Stimulated activated CD8-positive, alpha-beta memory T cell treated with anti-CD3 and anti-CD28 coated beads, Interleukin-15, amount 100 ng/mL, for 1 hour (primary cell): Measurements from ENCODE around the gene UGT1A9.
"Not testable (repeated sequence)": the region's sequence is repeated elsewhere in the genome, so short reads cannot be mapped to it uniquely, and the experiment has no call there.

Source experiments
- DNase-seq: peaks from one replicate; pipeline ENCODE4 v3.0.0-alpha.2; 2020; ENCODE audit warnings: low read depth

The UGT1A9 gene

DNA sequence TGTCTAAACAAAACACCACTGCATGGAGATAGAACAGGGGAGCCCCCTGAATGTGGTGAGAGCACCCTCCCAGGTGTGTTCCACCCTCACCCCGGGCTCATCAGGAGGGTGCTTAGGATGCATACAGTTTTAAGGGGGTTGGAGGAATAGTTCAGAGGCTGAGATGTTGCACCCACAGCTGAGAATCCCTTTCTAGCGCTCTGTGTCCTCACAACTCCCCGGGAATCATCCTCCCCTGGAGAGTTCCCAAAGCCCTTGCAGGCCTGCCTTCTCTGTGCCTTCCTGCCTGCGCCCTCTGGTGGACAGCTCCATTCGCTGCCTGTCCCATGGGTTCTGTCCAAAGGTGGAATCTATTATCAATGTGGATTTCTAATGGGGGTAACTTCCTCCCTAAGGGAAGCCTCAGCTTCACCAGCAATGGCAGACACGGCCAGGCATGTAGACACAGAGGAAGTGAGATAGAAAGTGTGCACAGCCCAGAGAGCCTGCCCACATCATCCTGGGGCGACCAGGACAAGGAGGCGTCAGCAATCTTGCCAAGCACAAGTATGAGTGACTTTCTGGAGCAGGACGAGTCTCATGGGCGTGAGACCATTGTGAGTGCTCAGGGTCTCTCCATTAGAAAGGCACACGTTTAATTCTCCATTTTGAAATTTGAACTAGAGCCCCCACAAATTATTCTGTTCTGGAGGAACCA, 39.8 kb downstream of the UGT1A9 start:
- peak; percentile 51 for DNase-seq

DNA sequence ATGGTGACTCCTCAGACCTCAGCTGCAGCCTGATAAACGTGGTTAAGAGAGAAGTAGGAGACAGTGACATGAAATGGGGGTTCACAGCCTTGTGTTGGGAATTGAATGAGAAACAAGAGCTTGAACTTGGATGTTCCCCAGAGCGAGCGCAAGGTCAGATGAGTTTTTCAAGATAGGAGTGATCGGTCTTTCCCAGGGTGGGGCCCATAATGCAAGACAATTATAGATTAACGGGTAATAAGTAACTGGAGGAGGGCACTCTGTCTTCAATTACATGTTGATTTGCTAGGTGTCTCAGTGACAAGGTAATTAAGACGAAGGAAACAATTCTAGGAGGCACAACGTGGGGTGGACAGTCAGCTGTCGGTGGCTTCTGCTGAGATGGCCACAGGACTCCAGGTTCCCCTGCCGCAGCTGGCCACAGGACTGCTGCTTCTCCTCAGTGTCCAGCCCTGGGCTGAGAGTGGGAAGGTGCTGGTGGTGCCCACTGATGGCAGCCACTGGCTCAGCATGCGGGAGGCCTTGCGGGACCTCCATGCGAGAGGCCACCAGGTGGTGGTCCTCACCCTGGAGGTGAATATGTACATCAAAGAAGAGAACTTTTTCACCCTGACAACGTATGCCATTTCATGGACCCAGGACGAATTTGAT, 41.0 kb downstream of the UGT1A9 start, which contains the start of gene UGT1A5:
Gene UGT1A5 (plus strand): TSS at position 297 of the 651 bp plus-strand sequence. CDS start 85 bp downstream, at position 382.
- DNase-seq, result no peak

DNA sequence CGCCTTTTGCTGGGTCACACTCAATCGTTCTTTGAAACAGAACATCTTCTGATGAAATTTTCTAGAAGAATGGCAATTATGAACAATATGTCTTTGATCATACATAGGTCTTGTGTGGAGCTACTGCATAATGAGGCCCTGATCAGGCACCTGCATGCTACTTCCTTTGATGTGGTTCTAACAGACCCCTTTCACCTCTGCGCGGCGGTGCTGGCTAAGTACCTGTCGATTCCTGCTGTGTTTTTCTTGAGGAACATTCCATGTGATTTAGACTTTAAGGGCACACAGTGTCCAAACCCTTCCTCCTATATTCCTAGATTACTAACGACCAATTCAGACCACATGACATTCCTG, 41.5 kb downstream of the UGT1A9 start:
- DNase-seq, result no peak

DNA sequence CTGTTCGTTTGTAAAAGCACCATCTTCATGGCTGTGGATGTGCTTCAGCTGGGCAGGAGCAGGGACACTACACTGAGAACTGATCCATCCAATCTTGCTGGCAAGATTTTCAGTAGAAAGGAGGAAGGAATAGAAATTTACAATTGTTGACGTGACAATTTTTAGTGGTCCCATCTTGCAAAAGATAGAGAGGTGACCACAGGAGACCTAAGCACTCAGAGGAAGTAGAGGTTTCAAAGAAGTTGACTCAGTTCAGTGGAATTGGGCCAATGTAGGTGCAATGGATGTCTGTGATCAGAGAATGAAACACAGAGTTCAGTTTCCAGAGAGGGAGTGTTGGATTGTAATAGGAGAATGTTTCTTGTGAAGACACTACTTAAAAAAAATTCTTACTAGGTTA, 42.4 kb downstream of the UGT1A9 start:
- DNase-seq, result no peak

DNA sequence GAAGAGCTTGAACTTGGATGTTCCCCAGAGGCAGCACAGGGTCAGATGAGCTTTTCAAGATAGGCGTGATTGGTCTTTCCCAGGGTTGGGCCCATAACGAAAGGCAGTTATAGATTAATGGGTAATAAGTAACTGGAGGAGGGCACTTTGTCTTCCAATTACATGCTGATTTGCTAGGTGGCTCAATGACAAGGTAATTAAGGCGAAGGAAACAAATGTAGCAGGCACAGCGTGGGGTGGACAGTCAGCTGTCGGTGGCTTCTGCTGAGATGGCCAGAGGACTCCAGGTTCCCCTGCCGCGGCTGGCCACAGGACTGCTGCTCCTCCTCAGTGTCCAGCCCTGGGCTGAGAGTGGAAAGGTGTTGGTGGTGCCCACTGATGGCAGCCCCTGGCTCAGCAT, 46.9 kb downstream of the UGT1A9 start, which contains the start of gene UGT1A4:
Gene UGT1A4 (plus strand): TSS at position 185 of the 400 bp plus-strand sequence. CDS start 85 bp downstream, at position 270.
- DNase-seq, result no peak

DNA sequence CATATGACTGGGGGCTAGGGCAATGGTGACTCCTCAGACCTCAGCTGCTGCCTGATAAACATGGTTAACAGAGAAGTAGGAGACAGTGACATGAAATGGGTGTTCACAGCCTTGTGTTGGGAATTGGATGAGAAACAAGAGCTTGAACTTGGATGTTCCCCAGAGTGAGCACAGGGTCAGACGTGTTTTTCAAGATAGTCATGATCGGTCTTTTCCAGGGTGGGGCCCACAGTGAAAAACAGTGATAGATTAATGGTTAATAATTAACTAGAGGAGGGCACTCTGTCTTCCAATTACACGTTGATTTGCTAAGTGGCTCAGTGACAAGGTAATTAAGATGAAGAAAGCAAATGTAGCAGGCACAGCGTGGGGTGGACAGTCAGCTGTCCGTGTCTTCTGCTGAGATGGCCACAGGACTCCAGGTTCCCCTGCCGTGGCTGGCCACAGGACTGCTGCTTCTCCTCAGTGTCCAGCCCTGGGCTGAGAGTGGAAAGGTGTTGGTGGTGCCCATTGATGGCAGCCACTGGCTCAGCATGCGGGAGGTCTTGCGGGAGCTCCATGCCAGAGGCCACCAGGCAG, 57.1 kb downstream of the UGT1A9 start, which contains the start of gene UGT1A3:
Gene UGT1A3 (plus strand): TSS at position 320 of the 579 bp plus-strand sequence. CDS start 85 bp downstream, at position 405.
- DNase-seq, result no peak

DNA sequence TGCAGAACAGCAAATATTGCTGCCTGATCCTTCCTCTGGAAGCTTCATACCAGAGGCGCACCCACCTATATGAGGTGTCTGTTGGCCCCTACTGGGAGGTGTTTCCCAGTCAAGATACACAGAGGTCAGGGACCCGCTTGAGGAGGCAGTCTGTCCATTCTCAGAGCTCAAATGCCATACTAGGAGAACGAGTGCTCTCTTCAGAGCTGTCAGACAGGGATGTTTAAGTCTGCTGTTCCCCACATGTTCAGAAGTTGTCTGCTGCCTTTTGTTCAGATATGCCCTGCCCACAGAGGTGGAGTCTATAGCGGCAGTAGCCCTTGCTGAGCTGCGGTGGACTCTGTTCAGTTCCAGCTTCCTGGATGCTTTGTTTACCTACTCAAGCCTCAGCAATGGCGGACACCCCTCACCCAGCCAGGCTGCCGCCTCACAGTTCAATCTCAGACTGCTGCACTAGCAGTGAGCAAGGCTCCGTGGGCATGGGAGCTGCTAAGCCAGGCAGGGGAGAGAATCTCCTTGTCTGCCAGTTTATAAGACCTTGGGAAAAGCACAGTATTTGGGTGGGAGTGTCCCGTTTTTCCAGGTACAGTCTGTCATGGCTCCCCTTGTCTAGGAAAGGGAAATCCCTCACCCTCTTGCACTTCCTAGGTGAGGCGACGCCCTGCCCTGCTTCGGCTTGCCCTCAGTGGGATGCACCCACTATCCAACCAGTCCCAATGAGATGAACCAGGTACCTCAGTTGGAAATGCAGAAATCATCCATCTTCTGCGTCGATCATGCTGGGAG, 65.4 kb downstream of the UGT1A9 start:
- not testable (repeated sequence) for DNase-seq

DNA sequence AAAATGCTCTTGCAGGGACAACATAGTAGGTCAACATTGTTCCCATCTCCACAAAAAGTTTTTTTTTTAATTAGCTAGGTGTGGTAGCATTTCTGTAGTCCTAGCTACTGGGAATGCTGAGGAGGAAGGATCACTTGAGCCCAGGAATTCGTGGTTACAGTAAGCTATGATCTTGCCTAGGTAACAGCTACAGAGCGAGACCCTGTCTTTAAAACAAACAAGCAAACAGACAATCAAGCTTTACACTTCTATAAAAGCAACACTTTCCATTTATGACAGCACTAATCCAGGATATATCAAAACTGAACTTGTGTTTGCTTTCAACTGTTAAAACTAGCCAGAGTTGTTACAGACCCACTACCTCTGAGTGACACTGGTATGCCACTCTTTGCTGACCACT, 69.2 kb downstream of the UGT1A9 start:
- DNase-seq, result no peak

DNA sequence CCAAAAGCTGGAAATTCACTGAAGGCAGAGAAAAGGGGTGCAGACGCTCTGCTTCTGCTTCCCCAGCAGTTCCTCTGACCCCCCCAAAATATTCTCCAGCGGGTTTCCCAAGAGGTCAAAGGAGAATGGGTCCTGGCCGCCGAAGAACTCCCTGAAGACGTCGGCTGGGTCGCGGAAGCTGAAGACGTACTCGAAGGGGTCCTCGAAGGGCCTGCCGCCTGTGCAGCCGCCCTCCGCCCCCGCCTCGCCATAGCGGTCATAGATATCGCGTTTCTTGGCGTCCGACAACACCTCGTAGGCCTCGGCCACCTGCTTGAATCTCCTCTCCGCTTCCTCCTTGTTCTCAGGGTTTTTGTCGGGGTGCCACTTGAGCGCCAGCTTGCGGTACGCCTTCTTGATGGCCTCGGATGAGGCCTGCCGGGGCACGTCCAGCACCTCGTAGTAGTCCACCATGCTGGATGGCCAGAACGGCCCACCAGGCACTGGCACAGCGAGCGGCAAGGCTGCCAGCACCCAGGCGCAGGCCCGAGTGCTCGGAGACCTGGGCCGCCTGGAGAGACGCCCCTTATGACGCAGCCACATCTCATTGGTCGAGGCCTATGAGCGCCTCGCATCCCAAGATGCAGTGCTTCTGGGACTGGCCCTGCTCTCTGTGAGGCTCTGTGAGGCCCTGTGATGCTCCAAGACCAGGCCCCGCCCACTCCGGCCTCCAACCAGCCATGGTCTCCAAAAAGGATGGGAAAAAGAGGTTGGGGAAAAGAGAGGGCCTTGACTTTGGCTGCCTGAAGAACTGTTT, 72.0 kb downstream of the UGT1A9 start:
- no peak for DNase-seq

DNA sequence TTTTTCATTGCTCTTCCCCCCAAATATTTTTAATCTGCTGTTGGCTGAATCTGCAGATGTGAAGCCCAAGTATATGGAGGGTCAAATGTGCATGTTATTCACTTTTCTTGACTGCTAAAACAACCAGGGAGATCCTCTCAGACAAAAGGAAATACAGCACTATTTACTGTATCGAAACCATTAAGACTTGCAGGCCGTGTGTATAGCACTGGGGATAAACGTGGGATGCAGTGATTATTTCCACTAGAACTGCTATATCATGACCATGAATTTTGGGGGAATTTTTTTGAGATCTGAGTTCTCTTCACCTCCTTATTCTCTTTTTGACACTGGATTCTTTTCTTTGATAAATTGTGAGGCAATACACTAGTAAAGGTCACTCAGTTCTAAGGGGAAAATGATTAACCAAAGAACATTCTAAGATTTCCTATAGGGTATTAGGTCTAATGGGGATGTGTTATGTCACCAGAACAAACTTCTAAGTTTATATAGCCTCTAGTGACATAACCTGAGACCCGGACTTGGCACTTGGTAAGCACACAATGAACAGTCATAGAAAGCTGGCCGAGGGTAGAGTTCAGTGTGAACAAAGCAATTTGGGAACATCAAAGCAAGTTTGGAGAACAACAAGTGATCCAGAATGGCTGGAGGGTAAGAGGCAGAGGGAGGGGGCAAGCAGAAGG, 73.5 kb downstream of the UGT1A9 start:
- DNase-seq, result no peak

DNA sequence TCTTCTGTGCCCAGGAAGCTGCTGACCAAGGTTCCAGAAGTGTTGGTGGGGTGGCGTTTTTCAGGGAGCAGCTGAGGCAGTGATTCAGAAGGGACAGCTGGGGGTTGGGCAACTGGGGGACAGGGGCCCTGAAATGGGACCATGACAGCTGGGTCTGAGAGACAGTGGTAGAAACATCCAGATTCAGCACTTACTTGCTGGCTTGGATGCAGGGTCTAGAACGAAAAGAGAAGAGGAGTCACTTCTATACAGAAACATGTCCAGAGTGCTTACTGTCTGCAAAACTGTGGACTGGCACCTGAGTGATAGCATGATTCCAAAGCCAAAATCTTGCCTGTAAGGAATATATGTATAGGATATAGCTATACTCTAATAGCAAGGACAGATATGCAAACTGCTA, 74.1 kb downstream of the UGT1A9 start:
- not testable (repeated sequence) for DNase-seq

DNA sequence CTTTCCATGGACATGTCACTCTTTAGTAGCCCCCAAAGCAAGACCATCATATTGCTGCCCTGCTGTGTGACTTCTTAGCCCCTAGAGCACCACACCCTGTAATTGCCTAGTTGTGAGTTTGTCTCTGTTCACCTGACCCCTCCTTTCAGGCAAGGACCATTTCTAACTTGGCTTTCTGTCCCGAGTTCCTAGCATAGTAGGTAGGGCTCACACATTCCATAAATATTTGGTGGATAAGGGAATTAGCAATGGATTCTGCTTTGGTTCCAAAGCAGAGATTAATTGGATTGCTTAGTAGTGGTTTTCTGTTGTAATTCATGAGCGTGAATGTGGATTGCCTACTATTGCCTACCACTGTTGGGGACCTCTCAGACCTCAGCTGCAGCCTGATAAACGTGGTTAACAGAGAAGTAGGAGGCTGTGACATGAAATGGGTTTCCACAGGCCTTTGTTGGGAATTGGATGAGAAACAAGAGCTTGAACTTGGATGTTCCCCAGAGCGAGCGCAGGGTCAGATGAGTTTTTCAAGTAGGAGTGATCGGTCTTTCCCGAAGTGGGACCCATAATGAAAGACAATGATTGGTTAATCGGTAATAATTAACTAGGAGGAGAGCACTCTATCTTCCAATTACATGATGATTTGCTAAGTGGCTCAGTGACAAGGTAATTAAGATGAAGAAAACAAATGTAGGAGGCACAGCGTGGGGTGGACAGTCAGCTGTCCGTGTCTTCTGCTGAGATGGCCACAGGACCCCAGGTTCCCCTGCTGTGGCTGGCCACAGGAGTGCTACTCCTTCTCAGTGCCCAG, 75.0 kb downstream of the UGT1A9 start:
- no peak for DNase-seq

DNA sequence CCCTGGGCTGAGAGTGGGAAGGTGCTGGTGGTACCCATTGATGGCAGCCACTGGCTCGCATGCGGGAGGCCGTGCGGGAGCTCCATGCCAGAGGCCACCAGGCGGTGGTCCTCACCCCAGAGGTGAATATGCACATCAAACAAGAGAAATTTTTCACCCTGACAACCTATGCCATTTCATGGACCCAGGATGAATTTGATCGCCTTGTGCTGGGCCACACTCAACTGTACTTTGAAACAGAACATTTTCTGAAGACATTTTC, 75.5 kb downstream of the UGT1A9 start:
- no peak for DNase-seq

DNA sequence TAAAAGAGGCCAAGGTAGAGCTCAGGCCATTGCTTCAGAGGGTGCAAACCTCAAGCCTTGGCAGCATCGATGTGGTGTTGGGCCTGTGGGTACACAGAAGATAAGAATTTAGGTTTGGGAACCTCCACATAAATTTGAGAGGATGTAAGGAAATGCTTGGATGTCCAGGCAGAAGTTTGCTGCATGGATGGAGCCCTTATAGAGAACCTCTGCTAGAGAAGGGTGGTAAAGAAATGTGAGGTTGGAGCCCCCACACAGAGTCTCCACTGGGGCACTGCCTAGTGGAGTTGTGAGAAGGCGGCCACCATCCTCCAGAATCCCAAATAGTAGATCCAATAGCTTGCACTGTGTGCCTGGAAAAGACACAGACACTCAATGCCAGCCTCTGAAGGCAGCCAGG, 79.0 kb downstream of the UGT1A9 start:
- DNase-seq, result not testable (repeated sequence)

DNA sequence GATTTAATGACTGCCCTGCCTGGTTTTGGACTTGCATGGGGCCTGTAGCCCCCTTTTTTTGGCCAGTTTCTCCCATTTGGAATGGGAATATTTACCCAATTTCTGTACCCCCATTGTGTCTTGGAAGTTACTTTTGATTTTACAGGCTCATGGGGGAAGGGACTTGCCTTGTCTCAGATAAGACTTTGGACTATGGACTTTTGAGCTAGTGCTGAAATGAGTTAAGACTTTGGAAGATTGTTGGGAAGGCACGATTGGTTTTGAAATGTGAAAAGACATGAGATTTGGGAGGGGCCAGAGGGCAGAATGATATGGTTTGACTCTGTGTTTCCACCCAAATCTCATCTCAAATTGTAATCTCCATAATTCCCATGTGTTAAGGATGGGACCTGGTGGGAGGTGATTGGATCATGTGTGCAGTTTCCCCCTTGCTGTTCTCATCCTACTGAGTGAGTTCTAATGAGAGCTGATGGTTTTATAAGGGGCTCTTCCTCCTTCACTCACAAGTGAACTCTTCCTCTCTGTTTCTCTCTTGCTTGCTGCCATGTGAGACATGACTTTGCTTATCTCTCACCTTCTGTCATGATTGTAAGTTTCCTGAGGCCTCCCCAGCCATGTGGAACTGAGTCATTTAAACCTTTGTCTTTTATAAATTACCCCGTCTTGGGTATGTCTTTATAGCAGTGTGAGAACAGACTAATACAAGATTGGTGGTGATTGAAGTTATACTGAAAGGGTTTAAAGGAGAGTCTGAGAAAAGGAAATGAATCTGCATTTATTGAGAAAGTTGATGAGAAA, 79.7 kb downstream of the UGT1A9 start:
- not testable (repeated sequence) for DNase-seq

DNA sequence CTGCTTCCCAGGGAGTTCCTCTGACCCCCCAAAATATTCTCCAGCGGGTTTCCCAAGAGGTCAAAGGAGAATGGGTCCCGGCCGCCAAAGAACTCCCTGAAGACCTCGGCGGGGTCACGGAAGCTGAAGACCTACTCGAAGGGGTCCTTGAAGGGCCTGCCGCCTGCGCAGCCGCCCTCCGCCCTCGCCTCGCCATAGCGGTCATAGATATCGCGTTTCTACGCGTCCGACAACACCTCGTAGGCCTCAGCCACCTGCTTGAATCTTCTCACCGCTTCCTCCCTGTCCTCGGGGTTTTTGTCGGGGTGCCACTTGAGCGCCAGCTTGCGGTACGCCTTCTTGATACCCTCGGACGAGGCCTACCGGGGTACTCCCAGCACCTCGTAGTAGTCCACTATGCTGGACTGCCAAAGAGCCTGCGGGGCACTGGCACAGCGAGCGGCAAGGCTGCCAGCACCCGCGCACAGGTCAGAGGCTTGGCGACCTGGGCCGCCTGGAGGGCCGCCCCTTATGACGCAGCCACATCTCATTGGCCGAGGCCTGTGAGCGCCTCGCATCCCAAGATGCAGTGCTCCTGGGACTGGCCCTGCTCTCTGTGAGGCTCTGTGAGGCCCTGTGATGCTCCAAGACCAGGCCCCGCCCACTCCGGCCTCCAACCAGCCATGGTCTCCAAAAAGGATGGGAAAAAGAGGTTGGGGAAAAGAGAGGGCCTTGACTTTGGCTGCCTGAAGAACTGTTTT, 83.3 kb downstream of the UGT1A9 start:
- no peak for DNase-seq

DNA sequence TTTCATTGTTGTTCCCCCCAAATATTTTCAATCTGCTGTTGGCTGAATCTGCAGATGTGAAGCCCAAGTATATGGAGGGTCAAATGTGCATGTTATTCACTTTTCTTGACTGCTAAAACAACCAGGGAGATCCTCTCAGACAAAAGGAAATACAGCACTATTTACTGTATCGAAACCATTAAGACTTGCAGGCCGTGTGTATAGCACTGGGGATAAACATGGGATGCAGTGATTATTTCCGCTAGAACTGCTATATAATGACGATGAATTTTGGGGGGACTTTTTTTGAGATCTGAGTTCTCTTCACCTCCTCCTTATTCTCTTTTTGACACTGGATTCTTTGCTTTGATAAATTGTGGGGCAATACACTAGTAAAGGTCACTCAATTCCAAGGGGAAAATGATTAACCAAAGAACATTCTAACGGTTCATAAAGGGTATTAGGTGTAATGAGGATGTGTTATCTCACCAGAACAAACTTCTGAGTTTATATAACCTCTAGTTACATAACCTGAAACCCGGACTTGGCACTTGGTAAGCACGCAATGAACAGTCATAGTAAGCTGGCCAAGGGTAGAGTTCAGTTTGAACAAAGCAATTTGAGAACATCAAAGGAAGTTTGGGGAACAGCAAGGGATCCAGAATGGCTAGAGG, 84.9 kb downstream of the UGT1A9 start:
- no peak for DNase-seq

DNA sequence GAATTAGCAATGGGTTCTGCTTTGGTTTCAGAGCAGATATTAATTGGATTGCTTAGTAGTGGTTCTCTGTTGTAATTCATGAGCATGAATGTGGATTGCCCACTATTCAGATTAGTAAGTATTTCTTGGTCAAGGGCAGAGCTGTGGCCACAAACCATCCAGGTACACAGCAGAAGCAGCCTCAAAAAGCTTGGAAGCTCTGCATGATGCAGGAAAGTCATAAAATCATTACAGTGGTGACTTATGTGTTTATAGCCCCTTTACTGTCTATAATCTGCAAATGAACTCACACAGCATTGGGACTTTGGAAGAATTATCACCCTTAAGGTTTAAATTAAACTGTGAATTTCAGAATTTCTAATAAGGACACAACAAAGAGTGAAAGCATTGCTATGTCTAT, 86.4 kb downstream of the UGT1A9 start:
- DNase-seq, result no peak
